GM12875 (cell line): ENCODE measurements around the gene HEPHL1.

Source experiments
- H3K4me3 ChIP-seq: one replicate; pipeline ENCODE4 v1.5.1; 2011; ENCODE audit warnings: low read depth, low read length, control low read depth
- CTCF ChIP-seq: IDR thresholded peaks from 2 replicates; pipeline ENCODE4 v1.5.1; 2011; ENCODE audit warnings: low read depth, mild to moderate bottlenecking, control low read depth, inconsistent platforms, low read length, moderate library complexity, borderline replicate concordance; ENCODE audit not compliant: insufficient read depth

HEPHL1 gene

GRCh38 chr11:94103471-94103870 is 82.3 kb downstream of the HEPHL1 start:
- no peak overlapping the region for H3K4me3 ChIP-seq
- no peak for TF ChIP-seq CTCF

GRCh38 chr11:94104734-94105133 is 83.6 kb downstream of the HEPHL1 start:
- no peak overlapping the region for H3K4me3 ChIP-seq
- TF ChIP-seq CTCF = no peak

- no peak for TF ChIP-seq CTCF
- H3K4me3 ChIP-seq = no peak overlapping the region
These were observed 85.6 kb downstream of the HEPHL1 start for GRCh38 chr11:94106716-94107115.

DNA sequence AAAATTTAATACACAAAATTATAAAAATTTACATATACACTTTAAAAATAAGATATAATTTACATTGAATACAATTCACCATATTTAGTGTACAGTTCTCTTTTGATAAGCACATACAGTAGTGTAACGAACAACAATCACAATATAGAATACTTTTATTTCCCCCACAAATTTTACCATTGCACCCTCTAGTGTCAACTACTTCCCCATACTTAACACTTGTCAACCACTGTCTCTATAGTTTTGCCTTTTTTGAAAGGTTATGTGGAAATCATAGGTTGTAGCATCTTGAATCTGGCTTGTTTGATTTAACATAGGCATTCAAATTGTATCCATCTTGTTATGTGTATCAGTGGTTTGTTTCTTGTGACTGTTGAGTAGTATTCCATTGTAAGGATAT is 86.2 kb downstream of the HEPHL1 start:
- no peak for TF ChIP-seq CTCF
- no peak overlapping the region for H3K4me3 ChIP-seq

DNA sequence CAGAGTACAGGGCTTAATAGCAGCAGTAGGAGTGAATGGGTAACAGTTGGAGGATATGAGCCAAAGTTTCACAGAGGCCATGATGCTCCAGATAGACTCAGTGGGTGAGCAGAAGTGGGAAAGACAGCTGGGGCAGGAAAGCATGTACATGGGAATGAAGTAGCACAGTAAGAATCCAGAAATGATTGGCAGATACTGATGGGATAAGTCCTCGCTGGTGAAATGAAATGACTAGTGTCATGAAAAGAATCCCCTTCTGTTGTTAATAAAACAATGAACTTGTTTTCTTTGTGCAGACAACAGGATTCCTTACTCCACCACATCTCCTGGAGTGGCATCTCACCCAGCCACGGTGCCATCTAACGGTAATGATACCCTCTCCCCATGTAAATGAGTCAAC is 90.1 kb downstream of the HEPHL1 start:
- TF ChIP-seq CTCF = no peak
- no peak overlapping the region for H3K4me3 ChIP-seq

GRCh38 chr11:94111660-94112059 is 90.5 kb downstream of the HEPHL1 start:
- TF ChIP-seq CTCF = no peak
- no peak overlapping the region for H3K4me3 ChIP-seq

GRCh38 chr11:94112206-94112953 is 91.2 kb downstream of the HEPHL1 start:
- no peak overlapping the region for H3K4me3 ChIP-seq
- no peak for TF ChIP-seq CTCF
